Sciatic nerve (tissue), 2 donors: ENCODE results near the gene ANKRD12. TPM values are rescaled to one million over a fixed set of nuclear protein-coding genes. Genes with fewer than 3 reads are reported as not detected.
"Not testable (repeated sequence)": the region's sequence is repeated elsewhere in the genome, so short reads cannot be mapped to it uniquely, and the experiment has no call there.

Experiments used
- ATAC-seq: fragments of 200-7000 bp; cut with Tn5 transposase; one replicate; pipeline ENCODE4 v1.9.1; 2020; ENCODE audit warnings: mild to moderate bottlenecking, moderate library complexity
- DNase-seq: peaks from one replicate; pipeline ENCODE4 v3.0.0-alpha.2; 2020; ENCODE audit warnings: low spot score
- intact Hi-C: fragments of 100-400 bp; cut with DNase I; formaldehyde crosslinking; loops from one replicate; pipeline ENCODE4 v1.14.2; 2022
- total RNA-seq: library from RNA; stranded (reverse); fragmentation: NEBNext Ultra II Directional; extraction: Animal tissue kit (Norgen Biotek cat#: 25700); gene quantifications from one replicate; pipeline ENCODE4 v1.2.1, GENCODE V29; 2021
- donor health status: DM: no; HTN: no; CAD: no.
- donor health status: DM: no; HTN: no; CAD: no.

Gene ANKRD12
- total RNA-seq, 1 donor from 2014 or later, result 164 TPM

GRCh38 chr18:9260388-9261380 lies 124.1 kb downstream of the ANKRD12 start:
- ATAC-seq (no peak), DNase-seq (no peak)
- intact Hi-C loops, result loop anchor here (2.0 kb wide), 1 partner anchor 46 kb away; no protein-coding TSS in a partner anchor

- no peak for ATAC-seq
- intact Hi-C loops, result no loop called here
- no peak for DNase-seq
These were observed 126.7 kb downstream of the ANKRD12 start for GRCh38 chr18:9263264-9263663.

GRCh38 chr18:9264797-9265196 lies 128.2 kb downstream of the ANKRD12 start:
- DNase-seq, intact Hi-C loops, ATAC-seq: not testable (repeated sequence)

- intact Hi-C loops, result no loop called here
- no peak for ATAC-seq
- DNase-seq, result no peak
These were observed 136.6 kb downstream of the ANKRD12 start for GRCh38 chr18:9273221-9273620.

GRCh38 chr18:9275890-9276289 lies 139.3 kb downstream of the ANKRD12 start:
- DNase-seq (no peak), ATAC-seq (no peak)
- intact Hi-C loops, result no loop called here

GRCh38 chr18:9278028-9278427 lies 141.4 kb downstream of the ANKRD12 start:
- ATAC-seq (no peak), DNase-seq (no peak)
- intact Hi-C loops, result no loop called here

GRCh38 chr18:9280849-9281248 lies 144.3 kb downstream of the ANKRD12 start:
- no peak for DNase-seq
- ATAC-seq, result no peak
- intact Hi-C loops, result no loop called here

- intact Hi-C loops, result no loop called here
- ATAC-seq (no peak), DNase-seq (no peak)
These were observed 145.2 kb downstream of the ANKRD12 start for GRCh38 chr18:9281780-9282179.

GRCh38 chr18:9283791-9284190 lies 147.2 kb downstream of the ANKRD12 start:
- ATAC-seq, result no peak

GRCh38 chr18:9285604-9286003 lies 149.0 kb downstream of the ANKRD12 start:
- no peak for ATAC-seq
- intact Hi-C loops, result no loop called here

More at GRCh38 chr18:9283791-9284190, 147.2 kb downstream of the ANKRD12 start:
- no peak for DNase-seq
- intact Hi-C loops, result no loop called here

GRCh38 chr18:9287036-9287435 lies 150.5 kb downstream of the ANKRD12 start:
- intact Hi-C loops, result no loop called here
- ATAC-seq (no peak), DNase-seq (no peak)

More at GRCh38 chr18:9285604-9286003, 149.0 kb downstream of the ANKRD12 start:
- no peak for DNase-seq

GRCh38 chr18:9289698-9290097 lies 153.1 kb downstream of the ANKRD12 start:
- intact Hi-C loops, result no loop called here
- DNase-seq (no peak), ATAC-seq (no peak)

GRCh38 chr18:9290156-9290555 lies 153.6 kb downstream of the ANKRD12 start:
- intact Hi-C loops, result no loop called here
- ATAC-seq, result no peak

GRCh38 chr18:9292047-9292446 lies 155.5 kb downstream of the ANKRD12 start:
- no peak for ATAC-seq
- intact Hi-C loops, result no loop called here
- no peak for DNase-seq

More at GRCh38 chr18:9290156-9290555, 153.6 kb downstream of the ANKRD12 start:
- DNase-seq, result no peak

GRCh38 chr18:9293948-9294347 lies 157.4 kb downstream of the ANKRD12 start:
- DNase-seq, result no peak
- ATAC-seq, result no peak
- intact Hi-C loops, result no loop called here

- ATAC-seq, result no peak
- intact Hi-C loops, result no loop called here
- DNase-seq, result no peak
These were observed 159.8 kb downstream of the ANKRD12 start for GRCh38 chr18:9296233-9297006.

- DNase-seq (no peak), ATAC-seq (no peak)
- intact Hi-C loops, result no loop called here
These were observed 160.4 kb downstream of the ANKRD12 start for GRCh38 chr18:9297007-9297393.

GRCh38 chr18:9304388-9305070 lies 167.9 kb downstream of the ANKRD12 start:
- no peak for DNase-seq
- intact Hi-C loops, result no loop called here
- no peak for ATAC-seq

GRCh38 chr18:9319333-9319732 lies 182.8 kb downstream of the ANKRD12 start:
- DNase-seq (no peak), ATAC-seq (no peak)
- intact Hi-C loops, result no loop called here
